Endothelial cell of umbilical vein (primary cell): ENCODE data around the gene DRC7. TPM values are rescaled to one million over a fixed set of nuclear protein-coding genes. Genes with fewer than 3 reads are reported as not detected.

Experiments
- BruUV-seq: library from RNA; stranded (reverse); fragments of 400-500 nt; replicated peaks from 2 replicates; lab custom pipeline; 2021; lab: Mats Ljungman, UMichigan
- CTCF ChIA-PET: fragments of 300-600, 350-600 bp; sonication (Branson Sonifier 250); formaldehyde crosslinking; loops from one replicate; lab custom pipeline; 2021; ENCODE audit warnings: antibody characterized with exemption, inconsistent platforms; lab: Charles Lee
- POLR2A ChIA-PET: fragments of 300-600, 350-600 bp; sonication (Branson Sonifier 250); formaldehyde crosslinking; loops from one replicate; lab custom pipeline; 2021; ENCODE audit warnings: antibody characterized with exemption, inconsistent platforms; lab: Charles Lee
- DNase-seq: peaks from one replicate; pipeline ENCODE4 v3.0.0-alpha.2; 2011; ENCODE audit warnings: low read depth, low spot score
- FAIRE-seq: peaks from 2 replicates; lab custom pipeline; 2011; peaks lifted over from hg19 to GRCh38; lab: Jason Lieb, UNC
- H2AFZ ChIP-seq: 2 replicates; pipeline ENCODE4 v1.6.0; 2012; ENCODE audit warnings: low read depth, low read length, control low read depth, inconsistent platforms
- H3K27ac ChIP-seq: 2 replicates; pipeline ENCODE4 v1.5.1; 2011; ENCODE audit warnings: low read depth, mild to moderate bottlenecking, control low read depth, low read length, moderate library complexity; ENCODE audit not compliant: insufficient read depth
- H3K27me3 ChIP-seq, 2 experiments: 2 replicates each; pipeline versions ENCODE4 v1.6.0 to v1.6.1; 2011; ENCODE audit warnings: low read length in 2 of 2, mixed read lengths in 1 of 2; ENCODE audit not compliant: control insufficient read depth in 2 of 2, insufficient read depth in 2 of 2
- H3K36me3 ChIP-seq, 2 experiments: 2 replicates in 1 of 2; 3 replicates in 1 of 2; pipeline ENCODE4 v1.5.1; 2011; ENCODE audit warnings: low read length in 2 of 2, mild to moderate bottlenecking in 1 of 2, moderate library complexity in 1 of 2; ENCODE audit not compliant: control insufficient read depth in 2 of 2, insufficient read depth in 2 of 2; ENCODE audit errors: extremely low read depth in 1 of 2
- H3K4me1 ChIP-seq: 3 replicates; pipeline ENCODE4 v1.5.1; 2011; ENCODE audit warnings: mild to moderate bottlenecking, low read length; ENCODE audit not compliant: control insufficient read depth, insufficient read depth; ENCODE audit errors: extremely low read depth
- H3K4me2 ChIP-seq: 2 replicates; pipeline ENCODE4 v1.6.1; 2011; ENCODE audit warnings: low read length, control low read depth, mixed read lengths; ENCODE audit not compliant: insufficient read depth
- H3K4me3 ChIP-seq, 3 experiments: fragments of 200-600 bp in 1 of 3; sonication (generic), shearing (Covaris generic) in 1 of 3; replicated peaks in 1 of 3; 2 replicates each; pipeline ENCODE4 v1.5.1; 2011 to 2016; ENCODE audit warnings: control low read depth in 3 of 3, low read length in 3 of 3, mild to moderate bottlenecking in 2 of 3, inconsistent platforms in 1 of 3, low read depth in 1 of 3, moderate library complexity in 1 of 3; ENCODE audit not compliant: insufficient read depth in 1 of 3
- H3K79me2 ChIP-seq: 2 replicates; pipeline ENCODE4 v1.6.0; 2012; ENCODE audit warnings: low read length, inconsistent platforms; ENCODE audit not compliant: control insufficient read depth, insufficient read depth
- H3K9ac ChIP-seq: replicated peaks from 2 replicates; pipeline ENCODE3; 2011; ENCODE audit warnings: low read length, control low read depth; ENCODE audit not compliant: insufficient read depth; ENCODE audit errors: extremely low read depth
- H3K9me1 ChIP-seq: replicated peaks from 3 replicates; pipeline ENCODE4 v1.6.0; 2011; ENCODE audit warnings: mild to moderate bottlenecking, low read length; ENCODE audit not compliant: control insufficient read depth, insufficient read depth; ENCODE audit errors: extremely low read depth
- H3K9me3 ChIP-seq: replicated peaks from 2 replicates; pipeline ENCODE4 v1.5.1; 2012; ENCODE audit warnings: low read length, inconsistent platforms; ENCODE audit not compliant: control insufficient read depth, insufficient read depth
- H4K20me1 ChIP-seq: replicated peaks from 2 replicates; pipeline ENCODE3; 2011; ENCODE audit warnings: mild to moderate bottlenecking, low read length; ENCODE audit not compliant: control insufficient read depth, insufficient read depth; ENCODE audit errors: extremely low read depth
- CTCF ChIP-seq, 2 donors: IDR thresholded peaks; 1 replicate in 1 of 2; 2 replicates in 1 of 2; pipeline ENCODE4 v1.5.1; 2011; ENCODE audit warnings: low read length in 2 of 2, mild to moderate bottlenecking in 2 of 2, moderate library complexity in 2 of 2, control low read depth in 1 of 2, inconsistent platforms in 1 of 2, low read depth in 1 of 2; ENCODE audit not compliant: insufficient read depth in 1 of 2; ENCODE audit errors: extremely low read depth in 1 of 2
- FOS ChIP-seq: IDR thresholded peaks from 2 replicates; pipeline ENCODE4 v1.6.1; 2011; ENCODE audit warnings: mild to moderate bottlenecking, low read length, moderate library complexity, borderline replicate concordance; ENCODE audit not compliant: insufficient read depth
- JUN ChIP-seq: IDR thresholded peaks from 2 replicates; pipeline ENCODE4 v1.6.1; 2011; ENCODE audit warnings: borderline replicate concordance, low read depth; ENCODE audit not compliant: insufficient read length, insufficient read depth
- MAX ChIP-seq: IDR thresholded peaks from 2 replicates; pipeline ENCODE4 v1.6.1; 2011; ENCODE audit not compliant: insufficient read depth, insufficient read length
- POLR2AphosphoS5 ChIP-seq: IDR thresholded peaks from 2 replicates; pipeline ENCODE4 v1.6.1; 2012; ENCODE audit warnings: low read depth, mild to moderate bottlenecking, control low read depth, low read length, moderate library complexity; ENCODE audit not compliant: insufficient read depth
- dilution Hi-C: fragments of 300-500 bp; cut with MboI; formaldehyde crosslinking; loops from one replicate; pipeline ENCODE4 v1.15.0; 2019; ENCODE audit warnings: low sequenced_read_pairs; ENCODE audit not compliant: extremely low pct_ligation_motif_present
- intact Hi-C: fragments of 100-400 bp; cut with micrococcal nuclease; formaldehyde crosslinking; loops from one replicate; pipeline ENCODE4 v1.10.0; 2022
- polyA plus RNA-seq, 4 experiments: library from polyadenylated mRNA; depleted of rRNA in 3 of 4; stranded (reverse) in 3 of 4; unstranded in 1 of 4; fragments of >200 nt; gene quantifications; 2 replicates each; pipeline versions ENCODE4 v1.2.1 to v1.2.3, GENCODE V29; 2011 to 2012; ENCODE audit warnings: missing spikeins in 1 of 4
- total RNA-seq: library from RNA; stranded (reverse); gene quantifications from 2 replicates; pipeline ENCODE4 v1.2.3, GENCODE V29; 2021

DRC7 gene
- total and polyA plus RNA-seq, 2 donors (not counting 3 experiments of a cell fraction or from before 2014, with no cell fraction given): 0.13 to 0.77 TPM

DNA sequence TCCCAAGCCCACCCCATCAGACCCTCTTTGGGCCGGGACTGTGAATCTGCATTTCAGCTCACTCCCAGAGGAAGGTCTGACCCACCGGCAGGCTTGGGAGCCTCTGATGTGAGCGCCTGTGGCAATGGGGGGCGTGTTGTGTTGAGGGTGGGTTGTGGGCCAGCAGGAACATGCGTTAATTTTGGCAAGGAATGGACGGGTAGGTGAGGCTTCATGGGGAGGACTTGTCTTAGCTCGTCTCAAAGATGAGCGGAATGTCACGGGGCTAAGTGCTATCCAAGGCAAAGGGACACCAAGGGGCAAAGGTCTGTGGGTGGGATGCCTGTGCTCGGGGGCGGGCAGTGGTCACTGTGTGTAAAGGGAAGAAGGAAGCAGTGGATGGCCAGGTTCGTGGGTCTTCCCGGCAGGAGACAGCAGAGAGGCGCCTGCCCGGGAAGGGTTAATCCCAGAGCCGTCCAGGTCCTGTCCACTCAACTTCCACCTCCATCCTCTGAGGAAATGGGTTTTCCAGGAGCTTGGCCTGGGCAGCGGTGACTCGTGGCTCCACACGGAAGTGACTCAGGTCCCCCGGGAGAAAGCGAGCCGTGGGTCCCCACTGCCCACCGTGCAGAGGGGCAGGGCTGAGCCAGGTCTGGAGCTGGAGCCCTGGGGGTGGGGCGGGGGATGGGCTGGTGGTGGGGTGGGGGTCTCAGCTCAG lies 48.8 kb upstream of the DRC7 start:
- TF ChIP-seq MAX (no peak), JUN (peak; percentile 71), FOS (peak; percentile 92), CTCF (IDR thresholded peaks at IDR 0.05; ENCODE audit: extremely low read depth in 1 of 2, insufficient read depth in 1 of 2, low read depth in 1 of 2, low read length in 2 of 2) (peak in 1 of 2 donors; percentile 7), POLR2AphosphoS5 (peak; percentile 91)
- ChIA-PET POLR2A (interaction anchor here (0.7 to 1.2 kb wide), 3 partner anchors 9 to 24 kb away, joined by 3 to 9 read pairs (median 3); no protein-coding TSS in a partner anchor), CTCF (interaction anchor here (0.6 to 5.7 kb wide), 10 partner anchors 9 to 90 kb away, joined by 3 to 117 read pairs (median 24); partner anchors contain the start of genes ADGRG1 and KATNB1)
- Histone ChIP-seq H2AFZ (no peak overlapping the region), H3K4me3 (no peak overlapping the region), H3K9me3 (no peaks in the 10 kb centered on the region), H3K79me2 (peaks cover 14% of the 10 kb centered on the region), H3K4me1 (peaks cover 40% of the 10 kb centered on the region), H3K27ac (peak overlapping the region; percentile 90), H4K20me1 (no peaks in the 10 kb centered on the region), H3K9me1 (no peaks in the 10 kb centered on the region), H3K9ac (no peak overlapping the region), H3K36me3 (peaks cover 0 to 2% of the 10 kb centered on the region in 2 experiments), H3K4me2 (peak overlapping the region; percentile 19), H3K27me3 (no peaks in the 10 kb centered on the region)
- intact Hi-C loops (loop anchor here (1.0 to 10.0 kb wide), 5 partner anchors 9 to 356 kb away; partner anchors contain the start of genes ADGRG1, KATNB1, USB1 and ZNF319), dilution Hi-C loops (no loop called here)
- BruUV-seq: no TSS peak
- DNase-seq (peak; percentile 81), FAIRE-seq (peak; percentile 99)
